ENCODE results near the gene IL4R.
"Not testable (repeated sequence)": the region's sequence is repeated elsewhere in the genome, so short reads cannot be mapped to it uniquely, and the experiment has no call there.

Gene IL4R

DNA sequence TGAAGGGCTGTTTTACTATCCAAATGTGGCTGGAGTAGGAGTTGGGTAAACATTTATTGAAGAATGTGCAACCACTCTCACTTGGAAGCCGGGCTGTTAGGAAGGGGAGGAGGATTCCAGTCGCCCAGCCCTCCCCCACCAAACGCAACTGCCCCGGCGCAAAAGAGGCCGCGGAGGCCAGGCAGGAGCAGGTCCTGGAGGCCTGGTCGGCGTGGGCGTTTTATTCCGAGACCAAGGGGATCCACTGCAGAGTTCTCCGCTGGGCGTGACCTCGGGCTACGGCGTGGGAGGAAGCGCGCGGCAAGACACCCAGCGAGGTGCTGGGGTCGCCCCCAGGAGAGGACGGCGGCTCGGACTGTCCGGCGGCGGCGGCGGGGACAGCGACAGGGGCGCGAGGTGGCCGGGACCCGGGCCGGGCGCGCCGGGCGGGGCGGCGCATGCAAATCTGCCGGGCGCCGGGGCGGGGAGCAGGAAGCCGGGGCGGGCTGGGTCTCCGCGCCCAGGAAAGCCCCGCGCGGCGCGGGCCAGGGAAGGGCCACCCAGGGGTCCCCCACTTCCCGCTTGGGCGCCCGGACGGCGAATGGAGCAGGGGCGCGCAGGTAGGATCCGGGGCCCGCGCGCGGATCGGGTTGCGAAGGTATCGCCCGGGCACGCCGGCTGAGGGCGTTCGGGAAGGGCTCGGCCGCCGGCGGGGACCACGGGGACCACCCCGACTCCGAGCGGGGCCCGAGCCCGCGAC is at the start of gene IL4R:
TSS of gene IL4R (plus strand) at position 553 of the 739 bp plus-strand sequence. CDS start 26,230 bp downstream, outside the sequence.
- peak; percentile 83 for DNase-seq (ENCODE audit: low read depth)

DNA sequence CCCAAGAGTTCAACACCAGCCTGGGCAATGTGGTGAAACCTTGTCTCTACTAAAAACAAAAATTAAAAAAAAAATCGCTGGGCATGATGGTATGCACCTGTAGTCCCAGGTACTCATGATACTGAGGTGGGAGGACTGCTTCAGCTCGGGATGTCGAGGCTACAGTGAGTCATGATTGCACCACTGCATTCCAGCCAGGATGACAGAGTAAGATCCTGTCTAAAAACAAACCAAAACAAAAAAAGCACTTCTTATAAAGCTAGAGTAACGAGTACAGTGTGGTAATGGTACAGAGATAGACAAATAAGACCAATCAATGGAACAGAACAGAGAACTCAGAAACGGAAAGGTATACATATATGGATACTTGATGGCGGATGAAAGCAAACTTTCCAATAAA is 49.6 kb upstream of the IL4R start:
- DNase-seq (ENCODE audit: low read depth), result peak; percentile 80

GRCh38 chr16:27265982-27266381 is 47.8 kb upstream of the IL4R start:
- DNase-seq (ENCODE audit: low read depth), result no peak

DNA sequence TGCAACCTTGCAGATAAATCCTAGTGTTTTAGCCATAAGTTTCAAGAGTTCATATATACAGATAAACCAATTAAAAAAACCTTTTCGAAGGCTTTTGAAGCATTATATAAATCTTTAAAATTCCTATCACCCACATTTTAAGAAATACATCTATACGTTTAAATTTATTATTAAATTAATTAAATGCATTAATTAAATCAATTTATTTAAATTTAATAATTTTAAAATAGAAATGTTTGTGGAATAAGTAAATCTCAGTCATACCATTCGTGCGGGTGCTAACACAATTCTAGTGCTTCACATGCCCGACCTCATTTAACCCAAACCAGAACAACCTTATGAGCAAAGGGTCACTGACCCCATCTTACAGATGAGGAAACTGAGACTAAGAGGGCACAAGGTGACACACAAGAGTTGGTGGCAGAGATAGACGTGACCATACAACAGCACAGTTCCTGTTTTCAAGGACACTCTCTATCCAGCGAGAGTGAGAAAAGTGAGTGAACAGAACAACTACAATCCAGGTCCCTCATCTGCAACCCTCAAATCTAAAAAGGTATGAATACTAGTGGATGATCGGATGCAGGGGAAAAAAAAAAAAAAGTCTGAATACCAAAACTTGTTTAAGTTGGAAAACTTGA is 46.6 kb upstream of the IL4R start:
- no peak for DNase-seq (ENCODE audit: low read depth)

DNA sequence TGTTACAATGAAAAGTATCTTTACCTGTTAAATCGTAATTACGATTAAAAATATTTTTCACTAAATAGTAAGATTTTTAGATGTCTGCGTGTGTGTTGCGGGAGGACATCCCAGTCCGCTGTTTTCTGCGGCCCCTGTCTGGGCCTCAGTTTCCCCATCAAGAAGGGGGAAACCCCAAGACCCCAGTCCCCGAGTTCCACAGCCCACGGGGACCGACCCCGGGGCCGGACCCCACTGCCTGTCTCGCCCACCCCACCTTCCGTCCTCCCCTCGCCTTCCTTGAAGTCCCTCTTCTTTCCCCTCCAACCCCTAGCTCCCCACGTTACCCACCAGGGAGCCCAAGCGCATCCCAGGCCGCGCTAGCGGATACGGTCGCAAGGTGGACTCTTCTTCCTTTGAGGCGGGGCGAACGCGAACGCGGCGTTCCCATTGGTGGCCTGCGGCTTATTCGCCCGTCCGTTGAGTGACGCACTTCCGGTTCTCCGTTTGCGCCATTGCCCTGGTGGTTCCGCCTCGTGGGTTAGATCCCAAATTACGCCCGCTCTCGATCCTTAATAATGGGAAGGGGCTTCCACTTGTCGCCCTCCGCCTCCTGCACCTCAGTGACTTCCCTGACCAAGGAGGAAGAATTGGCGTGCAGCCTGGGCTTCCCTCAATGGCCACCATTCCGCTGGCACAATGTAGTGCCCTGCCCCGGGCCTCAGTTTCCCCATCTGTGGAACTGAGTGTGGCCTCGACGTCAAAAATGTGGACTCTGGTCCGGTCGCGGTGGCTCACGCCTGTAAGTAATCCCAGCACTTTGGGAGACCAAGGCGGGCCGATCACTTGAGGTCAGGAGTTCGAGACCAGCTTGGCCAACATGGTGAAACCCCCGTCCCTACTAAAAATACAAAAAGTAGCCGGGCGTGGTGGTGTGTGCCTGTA is 45.1 kb upstream of the IL4R start, which contains the start of gene NSMCE1:
TSS of gene NSMCE1 (minus strand) at position 397 of the 924 bp plus-strand sequence. CDS start 11,202 bp downstream, outside the sequence.
- peak; percentile 95 for DNase-seq (ENCODE audit: low read depth)

- DNase-seq (ENCODE audit: low read depth), result no peak
Observed at GRCh38 chr16:27269300-27270150, 44.2 kb upstream of the IL4R start.

DNA sequence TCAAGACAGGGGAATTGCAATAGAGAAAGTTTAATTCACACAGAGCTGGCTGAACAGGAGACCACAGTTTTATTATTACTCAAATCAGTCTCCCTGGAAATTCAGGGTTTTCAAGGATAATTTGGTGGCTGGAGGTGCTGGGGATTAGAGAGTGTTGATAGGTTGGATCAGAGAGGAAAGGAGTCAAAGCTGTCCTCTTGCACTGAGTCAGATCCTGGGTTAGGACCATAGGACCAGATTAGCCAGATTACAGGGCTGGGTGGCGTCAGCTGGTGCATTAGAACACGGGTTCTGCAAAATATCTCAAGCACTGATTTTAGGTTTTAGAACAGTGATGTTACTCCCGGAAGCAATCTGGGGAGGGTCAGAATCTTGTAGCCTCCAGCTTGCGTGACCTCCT is 43.4 kb upstream of the IL4R start:
- DNase-seq (ENCODE audit: low read depth), result no peak

DNA sequence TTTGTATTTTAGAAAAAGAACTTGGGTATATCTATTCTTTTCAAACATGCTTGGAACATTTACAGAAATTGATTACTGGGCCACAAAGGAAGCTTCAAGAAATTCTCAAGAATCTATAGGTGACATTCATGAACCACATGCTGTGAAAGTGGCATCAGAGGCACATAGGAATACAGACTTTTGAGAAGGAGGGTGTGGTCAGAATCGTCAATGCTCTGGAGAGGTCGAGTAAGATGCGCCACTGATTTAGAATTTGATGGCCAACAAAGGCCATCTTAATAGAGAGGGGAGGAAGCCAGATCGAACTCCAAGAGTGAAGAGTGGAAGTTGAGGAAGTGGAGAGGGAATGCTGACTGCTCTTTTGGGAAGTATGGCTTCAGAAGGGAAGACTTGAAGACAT is 41.7 kb upstream of the IL4R start:
- DNase-seq (ENCODE audit: low read depth), result no peak

GRCh38 chr16:27272697-27273096 is 41.1 kb upstream of the IL4R start:
- not testable (repeated sequence) for DNase-seq (ENCODE audit: low read depth)

DNA sequence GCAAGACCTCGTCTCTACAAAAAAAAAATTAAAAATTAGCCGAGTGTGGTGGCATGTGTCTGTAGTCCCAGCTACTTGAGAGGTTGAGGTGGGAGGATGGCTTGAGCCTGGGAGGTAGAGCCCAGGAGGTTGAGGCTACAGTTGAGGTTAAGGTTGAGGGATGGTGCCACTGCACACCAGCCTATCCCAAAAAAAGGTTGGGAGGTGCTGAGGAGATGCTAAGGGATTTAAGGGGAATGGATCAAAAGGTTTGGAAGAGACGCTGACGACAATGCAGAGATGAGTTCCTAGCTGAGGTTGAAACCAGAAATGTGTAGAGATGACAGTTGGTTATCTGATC is 40.5 kb upstream of the IL4R start:
- no peak for DNase-seq (ENCODE audit: low read depth)

- DNase-seq (ENCODE audit: low read depth), result peak; percentile 58
Observed at GRCh38 chr16:27273670-27274423, 39.9 kb upstream of the IL4R start.

GRCh38 chr16:27274424-27274874 is 39.3 kb upstream of the IL4R start:
- not testable (repeated sequence) for DNase-seq (ENCODE audit: low read depth)

DNA sequence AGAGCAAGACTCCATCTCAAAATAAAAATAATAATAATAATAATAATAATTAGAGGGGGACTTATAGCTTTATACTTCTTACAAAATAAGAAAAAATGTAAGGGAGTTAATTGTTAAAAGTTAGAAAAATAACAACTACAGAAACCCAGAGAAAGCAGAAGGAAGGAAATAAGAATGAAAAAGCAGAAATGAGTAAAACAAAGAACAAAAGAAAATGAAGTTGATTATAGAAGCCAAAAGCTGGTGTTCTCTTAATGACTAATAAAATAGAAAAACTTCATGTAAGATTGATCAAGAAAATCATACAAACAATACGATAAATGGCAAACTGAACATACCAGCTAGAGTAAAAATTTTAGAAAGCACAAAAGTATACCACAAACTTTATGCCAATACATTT is 38.4 kb upstream of the IL4R start:
- no peak for DNase-seq (ENCODE audit: low read depth)

GRCh38 chr16:27281243-27281642 is 32.5 kb upstream of the IL4R start:
- no peak for DNase-seq (ENCODE audit: low read depth)

GRCh38 chr16:27284865-27285675 is 28.7 kb upstream of the IL4R start:
- no peak for DNase-seq (ENCODE audit: low read depth)

- DNase-seq (ENCODE audit: low read depth), result no peak
Observed at GRCh38 chr16:27285676-27286196, 28.0 kb upstream of the IL4R start.

DNA sequence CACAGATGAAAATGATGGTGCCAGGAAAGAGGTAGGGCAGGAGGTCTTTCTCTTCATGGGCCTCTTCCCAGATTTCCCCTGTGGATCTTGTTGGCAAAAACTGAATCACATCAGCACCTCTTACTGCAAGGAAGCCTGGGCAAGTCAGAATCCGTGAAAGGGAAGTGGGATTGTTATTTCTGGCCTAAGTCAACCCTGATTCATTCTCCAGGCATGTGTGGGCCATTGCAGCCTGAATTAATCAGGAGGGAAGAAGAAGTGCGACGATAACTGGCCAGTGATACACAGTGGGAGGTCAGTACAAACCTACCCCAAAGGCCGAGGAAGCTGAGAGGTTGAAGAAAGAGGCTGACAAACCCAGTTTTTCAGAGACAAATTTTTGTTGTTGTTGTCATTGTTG is 27.3 kb upstream of the IL4R start:
- peak; percentile 98 for DNase-seq (ENCODE audit: low read depth)

DNA sequence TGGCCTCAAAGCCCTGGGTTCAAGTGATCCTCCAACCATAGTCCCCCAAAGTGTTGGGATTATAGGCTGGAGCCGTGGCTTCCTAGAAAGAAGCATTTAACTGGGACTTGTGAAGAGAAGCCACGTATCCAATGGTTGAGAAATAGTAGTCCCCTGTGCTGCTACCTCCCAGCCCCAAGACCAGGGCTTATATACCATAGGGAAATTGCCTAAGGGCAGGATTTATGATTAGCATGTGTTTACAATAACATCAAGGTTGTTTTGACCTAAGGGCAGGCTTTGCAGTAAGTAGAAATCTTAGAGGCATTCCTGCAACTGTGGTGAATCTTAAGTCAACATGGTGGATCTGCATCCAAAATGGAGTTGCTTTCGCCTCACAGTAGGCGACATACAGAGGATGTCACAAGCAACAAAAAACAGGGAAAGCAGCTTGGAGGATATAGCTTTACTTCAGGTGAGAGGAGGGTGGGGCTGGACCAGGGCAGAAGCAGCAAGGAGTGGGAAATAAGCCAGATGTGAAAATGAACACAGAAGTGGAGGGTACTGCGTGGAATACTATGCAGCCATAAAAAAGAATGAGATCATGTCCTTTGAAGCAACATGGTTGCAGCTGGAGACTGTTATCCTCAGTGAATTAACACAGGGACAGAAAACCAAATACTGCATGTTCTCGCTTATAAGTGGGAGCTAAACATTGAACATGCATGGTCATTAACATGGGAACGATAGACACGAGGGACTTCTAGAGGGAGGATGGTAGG is 26.5 kb upstream of the IL4R start:
- peak; percentile 28 for DNase-seq (ENCODE audit: low read depth)

GRCh38 chr16:27287887-27288286 is 25.9 kb upstream of the IL4R start:
- no peak for DNase-seq (ENCODE audit: low read depth)

All from EH (cell line).